GM19372 (cell line): ENCODE results near the gene IGHMBP2.
"Not testable (repeated sequence)": the region's sequence is repeated elsewhere in the genome, so short reads cannot be mapped to it uniquely, and the experiment has no call there.

Experiments
- ATAC-seq: cut with Tn5 transposase; IDR thresholded peaks from one replicate; pipeline ENCODE4 v1.9.1; 2021; ENCODE audit warnings: mild to moderate bottlenecking, low read depth, moderate library complexity; ENCODE audit not compliant: unreplicated experiment

The IGHMBP2 gene

DNA sequence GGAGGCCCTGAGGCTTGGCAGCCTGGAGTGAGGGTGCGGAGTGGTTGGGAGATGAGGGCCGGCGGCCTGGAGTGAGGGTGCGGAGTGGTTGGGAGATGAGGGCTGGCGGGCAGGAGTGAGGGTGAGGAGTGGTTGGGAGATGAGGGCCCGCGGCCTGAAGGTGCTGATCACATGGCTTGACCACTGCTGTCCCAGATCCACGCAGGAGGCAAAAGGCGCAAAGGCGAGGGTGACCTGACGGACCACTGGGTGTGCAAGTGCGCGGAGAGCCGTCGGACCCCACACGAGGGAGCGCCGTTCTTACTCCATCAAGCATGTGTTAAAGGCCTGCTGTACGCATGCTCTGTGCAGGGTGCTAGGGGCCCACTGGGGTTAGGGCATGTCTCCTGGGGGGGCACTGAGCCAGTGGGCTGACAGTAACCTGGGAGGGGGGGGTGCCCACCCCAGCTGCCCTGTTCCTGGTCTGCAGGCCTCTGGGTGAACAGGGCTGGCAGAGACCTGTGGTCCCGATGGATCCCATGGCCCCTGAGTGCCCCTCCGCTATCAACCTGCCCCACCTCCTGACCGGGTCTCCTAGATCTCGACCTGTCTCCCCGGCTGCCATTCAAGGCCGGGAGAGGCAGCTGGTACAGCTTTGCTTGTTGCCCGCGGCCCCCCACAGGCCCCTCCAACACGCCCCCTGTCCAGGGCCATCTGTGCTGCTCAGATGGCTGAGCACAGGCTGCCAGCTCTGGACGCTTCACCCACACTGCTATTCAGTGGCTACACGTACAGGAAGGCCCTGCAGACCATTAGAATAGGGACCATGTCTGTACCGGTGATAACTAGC, 56.0 kb downstream of the IGHMBP2 start:
- no peak for ATAC-seq

DNA sequence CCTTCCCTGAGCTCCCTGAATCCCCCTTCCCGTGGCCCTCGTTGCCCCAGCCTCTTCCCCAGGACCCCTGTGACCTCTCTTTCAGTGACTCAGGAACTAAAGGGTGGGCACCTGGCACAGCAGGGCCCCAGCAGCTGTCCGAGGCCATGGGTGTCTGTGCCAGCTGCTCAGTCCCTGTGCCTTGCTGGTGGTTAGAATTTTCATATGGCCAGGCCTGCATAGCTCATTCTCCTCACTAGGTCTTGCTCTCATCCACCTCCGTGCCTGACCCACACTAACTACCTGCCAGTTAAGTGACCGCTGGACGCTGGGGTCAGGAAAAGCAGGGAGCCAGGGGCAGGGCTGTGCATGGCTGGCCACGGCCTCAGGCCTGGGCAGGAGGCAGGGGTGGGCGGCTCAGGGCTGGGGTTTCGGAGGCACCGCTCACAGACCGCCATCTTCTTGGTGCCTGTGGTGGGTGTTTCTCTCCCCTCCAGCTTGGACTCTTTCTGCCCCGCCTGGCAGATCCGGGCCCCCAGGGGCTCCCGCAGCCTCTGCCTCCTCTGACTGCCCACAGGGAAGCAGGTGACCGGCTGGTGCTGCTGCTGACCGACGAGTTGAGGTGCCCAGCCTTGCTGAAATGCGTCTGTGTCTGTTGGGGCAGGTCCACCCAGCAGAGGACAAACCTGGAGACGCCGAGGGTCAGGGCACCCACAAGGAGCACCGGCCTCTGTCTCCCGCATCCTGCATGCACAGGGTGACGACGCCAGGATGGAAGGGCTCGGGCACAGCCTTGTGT, 56.8 kb downstream of the IGHMBP2 start:
- no peak for ATAC-seq

DNA sequence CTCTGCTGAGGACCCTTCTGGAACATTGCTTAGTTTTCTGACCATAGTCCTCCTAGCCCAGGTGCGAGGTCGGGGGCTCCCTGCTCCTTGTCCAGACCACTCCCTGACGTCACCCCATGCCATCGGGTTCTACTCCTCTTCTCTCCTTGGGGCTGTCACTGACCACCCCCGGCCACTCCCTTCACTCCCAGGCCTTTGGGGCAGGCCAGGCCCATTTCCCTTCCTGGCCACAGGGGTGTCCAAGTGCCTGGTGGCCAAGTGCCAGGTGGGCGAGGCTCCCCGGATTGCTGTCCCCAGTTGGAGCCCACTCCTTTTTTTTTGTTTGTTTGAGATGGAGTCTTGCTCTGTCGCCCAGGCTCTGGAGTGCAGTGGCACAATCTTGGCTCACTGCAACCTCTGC, 57.6 kb downstream of the IGHMBP2 start:
- ATAC-seq, result no peak

DNA sequence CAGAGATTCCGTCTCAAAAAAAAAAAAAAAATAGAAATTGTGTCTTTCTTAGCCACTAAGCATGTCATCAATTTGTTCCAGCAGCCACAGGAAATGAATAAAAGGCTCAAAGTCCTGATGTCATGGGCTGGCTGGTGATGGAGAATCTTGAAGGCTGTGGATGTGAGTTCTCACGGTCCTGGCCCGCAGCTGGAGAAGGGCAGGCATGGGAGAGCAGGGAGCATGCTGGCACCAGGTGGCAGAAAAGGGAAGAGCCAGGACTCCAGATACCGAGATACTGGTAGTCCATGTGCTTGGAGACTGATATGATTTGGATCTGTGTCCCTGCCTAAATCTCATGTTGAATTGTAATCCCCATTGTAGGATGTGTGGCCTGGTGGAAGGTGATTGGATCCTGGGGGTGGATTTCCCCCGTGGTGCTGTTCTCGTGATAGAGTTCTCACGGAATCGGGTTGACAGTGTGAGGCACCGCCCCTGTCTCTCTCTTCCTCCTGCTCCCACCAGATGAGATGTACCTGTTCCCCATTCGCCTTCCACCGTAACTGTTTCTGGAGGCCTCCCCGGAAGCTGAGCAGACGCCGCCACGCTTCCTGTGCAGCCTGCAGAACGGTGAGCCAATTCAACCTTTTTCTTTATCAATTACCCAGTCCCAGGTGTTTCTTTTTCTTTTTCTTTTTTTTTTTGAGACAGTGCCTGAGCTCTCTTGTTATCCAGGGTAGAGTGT, 59.0 kb downstream of the IGHMBP2 start:
- no peak for ATAC-seq

DNA sequence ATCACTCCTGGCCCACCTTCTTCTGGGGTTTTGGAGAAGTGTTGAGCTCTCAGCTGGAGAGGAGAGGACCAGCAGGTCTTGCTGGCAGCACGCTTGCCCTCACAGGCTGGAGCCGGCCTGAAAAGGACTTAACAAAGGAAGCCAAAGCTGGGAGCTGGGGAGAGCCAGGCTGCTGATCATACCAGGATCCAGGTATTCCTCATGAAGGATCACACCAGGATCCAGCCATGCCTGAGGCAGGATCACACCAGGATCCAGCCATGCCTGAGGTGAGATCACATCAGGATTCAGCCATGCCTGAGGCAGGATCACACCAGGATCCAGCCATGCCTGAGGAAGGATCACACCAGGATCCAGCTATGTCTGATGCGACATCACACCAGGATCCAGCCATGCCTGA, 60.1 kb downstream of the IGHMBP2 start:
- ATAC-seq, result no peak

DNA sequence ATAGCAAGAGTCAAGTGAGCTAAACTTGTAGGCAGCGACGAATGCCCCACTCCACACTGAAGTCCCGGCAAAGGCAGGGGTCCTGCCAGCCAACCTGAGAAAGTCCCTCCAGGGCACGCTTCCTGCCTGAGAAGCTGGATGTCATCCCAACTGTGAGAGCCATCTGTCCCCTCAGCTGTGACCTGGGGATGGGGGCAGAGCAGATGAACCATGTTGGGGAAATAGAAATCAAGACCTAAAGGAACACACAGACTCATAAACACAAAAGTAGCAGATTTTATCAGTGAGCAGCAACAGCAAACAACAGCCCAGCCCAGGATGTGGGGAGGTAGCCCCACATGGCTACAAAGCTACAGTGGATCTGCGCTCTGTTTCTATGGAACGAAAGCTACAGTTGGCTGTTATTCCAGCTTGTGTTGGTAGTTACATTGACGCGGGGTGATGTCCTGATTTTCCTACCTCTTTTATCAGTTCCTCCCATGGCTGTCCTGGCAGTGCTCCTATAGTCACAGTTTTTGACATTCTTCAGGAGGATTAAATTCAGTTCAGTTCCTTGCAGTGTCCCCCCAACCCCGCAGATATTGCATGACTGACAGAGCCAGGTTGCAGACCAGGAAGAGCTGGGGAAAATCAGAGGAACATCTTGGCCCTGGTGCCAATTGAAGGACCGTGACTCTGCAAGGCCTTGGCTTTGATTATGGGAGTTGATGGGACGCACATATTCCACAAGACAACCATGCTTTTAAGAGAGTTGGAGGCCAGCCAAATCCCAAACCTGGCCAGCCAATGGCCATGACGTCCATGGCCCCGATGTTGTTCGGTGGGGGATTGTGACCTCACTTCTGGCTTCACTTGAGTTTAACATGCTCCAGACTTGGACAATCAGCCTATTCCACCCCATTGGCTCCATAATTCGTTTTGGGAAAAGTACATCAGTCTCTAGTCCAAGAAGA, 62.5 kb downstream of the IGHMBP2 start:
- ATAC-seq, result no peak

DNA sequence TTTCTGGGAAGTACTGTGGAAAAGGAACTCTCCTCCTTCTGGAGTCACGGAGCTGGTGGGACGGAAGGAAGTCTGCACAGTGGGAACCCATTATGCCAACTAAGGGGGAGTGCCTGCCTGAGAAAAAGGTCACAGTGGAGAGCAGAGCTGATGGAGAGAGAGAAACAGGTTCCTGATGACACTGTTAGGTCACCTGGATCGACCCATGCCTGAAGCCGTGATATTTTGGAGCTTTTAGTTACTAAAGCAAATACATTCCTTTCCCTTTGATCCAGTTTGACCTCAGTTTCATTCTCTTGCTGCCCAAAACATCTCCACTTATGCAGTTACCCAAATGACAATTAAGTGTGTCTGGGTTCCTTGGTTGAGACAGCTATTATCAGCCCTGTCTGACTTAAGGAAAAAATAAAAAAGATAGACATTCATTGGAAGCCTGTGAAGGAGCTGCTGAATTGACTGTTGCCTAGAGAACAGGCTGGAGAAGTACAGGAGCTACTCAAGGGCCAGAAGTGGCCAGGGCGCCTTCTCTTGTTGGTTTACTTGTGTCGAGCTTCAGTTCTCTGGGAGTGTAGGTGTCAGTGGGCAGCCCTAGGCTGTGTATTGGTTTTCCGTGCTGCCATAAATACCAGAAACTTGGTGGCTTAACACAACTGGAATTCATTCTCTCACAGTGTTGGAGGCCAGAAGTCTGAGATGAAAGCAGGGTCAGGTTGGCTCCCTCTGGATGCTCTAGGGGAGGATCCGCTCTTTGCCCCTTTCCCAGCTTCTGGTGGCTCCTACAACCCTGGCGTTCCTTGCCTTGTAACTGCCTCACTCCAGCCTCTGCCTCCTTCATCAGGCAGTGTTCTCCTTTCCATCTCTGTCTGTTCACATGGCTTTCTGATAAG, 63.4 kb downstream of the IGHMBP2 start:
- ATAC-seq, result no peak

DNA sequence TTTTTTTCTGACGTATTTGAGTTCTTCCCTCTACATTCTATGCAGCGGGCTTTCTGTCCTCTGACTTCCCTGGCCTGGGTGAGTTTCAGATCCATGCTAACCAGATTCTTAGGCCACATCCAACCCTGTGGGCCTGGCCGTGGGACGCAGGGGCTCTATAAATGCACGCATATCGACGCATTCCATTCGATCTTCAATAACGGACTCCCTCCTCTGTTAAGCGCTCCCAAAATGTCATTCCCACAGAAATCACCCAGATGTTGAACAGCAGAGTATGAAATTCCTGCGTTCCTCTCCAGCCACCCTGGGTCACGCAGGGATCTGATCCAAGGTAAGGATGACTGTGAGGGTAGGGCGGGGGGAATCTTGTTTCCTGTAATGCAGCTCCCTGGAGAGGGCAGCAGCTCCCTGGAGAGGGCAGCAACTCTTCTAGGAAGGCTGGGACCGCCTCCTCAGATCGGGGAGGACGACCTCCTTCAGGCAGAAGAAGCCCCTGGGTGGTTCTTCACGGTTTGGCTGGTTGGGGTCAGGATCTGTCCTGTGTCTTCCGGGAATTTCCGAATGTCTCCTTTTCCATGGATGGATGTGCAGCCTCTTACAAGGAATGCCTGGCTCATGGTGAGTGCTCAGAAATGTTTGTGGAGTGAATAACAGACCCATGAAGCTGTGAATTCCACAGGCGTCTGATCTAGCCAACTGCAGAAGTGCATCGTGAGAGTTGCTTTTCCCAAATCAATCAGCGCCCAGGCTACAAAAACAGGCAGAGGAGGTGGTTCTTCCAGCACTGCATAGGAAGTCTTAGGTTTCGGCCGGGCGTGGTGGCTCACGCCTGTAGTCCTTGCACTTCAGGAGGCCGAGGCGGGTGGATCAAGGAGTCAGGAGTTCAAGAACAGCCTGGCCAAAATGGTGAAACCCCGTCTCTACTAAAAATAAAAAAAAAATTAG, 64.9 kb downstream of the IGHMBP2 start:
- no peak for ATAC-seq

DNA sequence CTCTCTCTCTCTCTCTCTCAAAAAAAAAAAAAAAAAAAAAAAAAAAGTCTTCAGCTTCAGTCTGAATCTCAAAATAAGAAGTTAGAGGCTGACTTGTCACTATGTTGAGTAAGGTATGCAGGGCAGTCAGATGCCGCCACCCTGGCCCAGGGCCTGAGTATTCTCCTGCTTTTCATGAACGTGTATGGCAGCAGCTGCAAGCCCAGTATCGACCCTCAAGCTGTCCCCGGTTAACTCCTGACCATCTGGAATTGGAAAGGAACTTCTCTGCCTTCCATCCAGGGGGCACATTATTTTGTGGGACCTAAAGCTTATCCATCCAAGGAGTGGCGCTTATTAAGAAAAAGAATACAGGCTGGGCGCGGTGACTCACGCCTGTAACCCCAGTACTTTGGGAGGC, 65.7 kb downstream of the IGHMBP2 start:
- ATAC-seq, result no peak

DNA sequence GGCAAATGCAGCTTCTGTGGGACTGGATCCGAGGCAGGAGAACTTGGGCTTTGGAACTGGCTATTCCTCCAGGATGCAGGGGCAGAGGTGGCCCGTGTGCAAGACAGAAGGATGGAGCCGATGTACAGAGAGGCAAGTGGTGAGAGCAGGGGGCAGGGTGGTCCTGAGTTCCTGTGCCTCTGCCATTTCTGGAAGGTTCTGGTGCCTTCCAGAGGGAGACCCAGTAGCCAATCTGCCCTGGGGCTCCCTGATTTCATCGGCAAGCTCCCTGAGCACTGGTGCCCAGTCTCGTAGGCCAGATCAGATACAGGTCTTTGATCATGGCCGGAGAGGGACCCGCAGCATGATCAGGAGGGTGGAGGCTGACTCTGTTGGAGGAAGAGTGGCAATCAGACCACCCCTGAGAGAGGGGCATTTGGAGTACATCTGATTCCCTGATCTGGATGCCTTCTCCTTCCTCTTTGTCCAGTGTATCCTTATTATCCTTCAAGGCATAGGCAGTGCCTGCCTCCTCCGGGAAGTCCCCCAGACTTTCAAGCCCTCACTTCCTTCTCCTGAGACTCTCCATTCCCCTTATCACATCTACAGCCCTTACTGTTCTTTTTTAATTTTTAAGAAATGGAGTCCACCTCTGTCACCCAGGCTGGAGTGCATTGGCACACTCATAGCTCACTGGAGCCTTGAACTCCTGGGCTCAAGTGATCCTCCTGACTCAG, 67.4 kb downstream of the IGHMBP2 start:
- no peak for ATAC-seq

DNA sequence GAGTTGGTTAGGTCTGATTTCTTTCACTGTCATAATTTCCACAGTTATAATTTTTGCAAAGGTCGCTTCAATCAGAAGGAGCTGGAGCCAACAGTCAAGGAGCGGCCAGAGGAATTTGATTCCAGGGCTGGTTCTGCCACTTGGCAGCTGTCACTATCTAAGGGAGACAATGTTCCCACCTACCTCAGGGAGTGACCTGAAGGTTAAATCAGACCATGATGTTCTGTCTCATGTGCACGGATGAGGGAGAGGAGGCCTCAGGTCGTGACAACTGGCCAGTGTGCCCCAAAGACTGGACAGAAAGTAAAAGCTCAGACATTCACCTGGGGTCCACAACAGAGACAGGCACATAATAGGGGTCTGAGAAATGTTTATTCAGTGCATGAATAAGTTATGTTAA, 69.5 kb downstream of the IGHMBP2 start:
- no peak for ATAC-seq

DNA sequence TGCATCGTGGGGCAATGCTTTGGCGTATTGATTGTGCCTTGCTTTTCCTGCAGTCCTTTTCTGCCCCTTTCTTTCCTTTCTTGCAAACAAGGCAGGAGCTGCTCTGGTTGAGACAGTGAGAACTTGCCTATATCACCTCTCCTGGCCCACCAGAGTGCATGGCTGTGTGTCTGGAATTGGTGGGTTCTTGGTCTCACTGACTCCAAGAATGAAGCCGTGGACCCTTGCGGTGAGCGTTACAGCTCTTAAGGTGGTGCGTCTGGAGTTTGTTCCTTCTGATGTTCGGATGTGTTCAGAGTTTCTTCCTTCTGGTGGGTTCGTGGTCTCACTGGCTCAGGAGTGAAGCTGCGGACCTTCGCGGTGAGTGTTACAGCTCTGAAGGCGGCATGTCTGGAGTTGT, 70.0 kb downstream of the IGHMBP2 start:
- ATAC-seq, result not testable (repeated sequence)

DNA sequence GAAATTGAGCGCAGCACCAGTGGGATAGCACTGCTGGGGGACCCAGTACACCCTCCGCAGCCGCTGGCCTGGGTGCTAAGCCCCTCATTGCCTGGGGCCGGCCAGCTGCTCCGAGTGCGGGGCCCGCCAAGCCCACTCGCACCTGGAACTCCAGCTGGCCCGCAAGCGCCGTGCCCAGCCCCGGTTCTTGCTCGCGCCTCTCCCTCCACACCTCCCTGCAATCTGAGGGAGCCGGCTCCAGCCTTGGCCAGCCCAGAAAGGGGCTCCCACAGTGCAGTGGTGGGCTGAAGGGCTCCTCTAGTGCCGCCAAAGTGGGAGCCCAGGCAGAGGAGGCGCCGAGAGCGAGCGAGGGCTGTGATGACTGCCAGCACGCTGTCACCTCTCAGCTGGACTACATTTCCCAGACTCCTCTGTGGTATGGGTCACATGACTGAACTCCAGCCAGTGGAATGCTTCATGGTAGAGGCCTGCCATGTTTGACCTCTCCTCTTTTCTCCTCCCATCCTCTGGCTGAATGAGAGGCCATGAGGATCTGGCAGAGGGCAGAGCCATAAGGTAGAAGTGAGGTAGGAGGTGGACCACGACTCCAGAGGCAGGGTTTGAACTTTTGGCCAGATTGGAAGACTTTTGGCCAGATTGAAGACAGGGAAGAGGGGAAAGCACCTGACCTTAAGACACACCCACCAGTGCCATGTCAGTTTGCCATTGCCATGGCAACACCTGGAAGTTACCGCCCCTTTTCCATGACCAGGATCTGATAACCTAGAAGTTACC, 70.9 kb downstream of the IGHMBP2 start:
- no peak for ATAC-seq

DNA sequence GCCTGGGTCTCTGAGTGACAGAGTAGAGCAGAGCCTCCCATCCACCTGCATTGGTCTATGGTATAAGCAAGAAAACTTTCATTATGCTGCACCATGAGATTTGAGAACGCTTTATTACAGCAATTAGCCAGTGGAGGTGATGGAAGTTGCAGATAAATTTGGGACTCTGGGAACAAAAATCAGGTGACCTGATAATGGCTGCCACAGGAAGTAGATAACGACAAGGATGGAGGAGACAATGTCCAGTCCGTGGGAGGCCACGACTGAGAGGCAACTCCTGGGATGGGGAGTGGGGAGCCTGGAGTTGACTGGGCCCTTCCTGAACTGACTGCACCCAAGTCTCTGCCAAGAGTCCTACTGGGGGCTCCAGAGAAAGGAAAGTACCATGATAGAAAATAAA, 72.4 kb downstream of the IGHMBP2 start:
- no peak for ATAC-seq

DNA sequence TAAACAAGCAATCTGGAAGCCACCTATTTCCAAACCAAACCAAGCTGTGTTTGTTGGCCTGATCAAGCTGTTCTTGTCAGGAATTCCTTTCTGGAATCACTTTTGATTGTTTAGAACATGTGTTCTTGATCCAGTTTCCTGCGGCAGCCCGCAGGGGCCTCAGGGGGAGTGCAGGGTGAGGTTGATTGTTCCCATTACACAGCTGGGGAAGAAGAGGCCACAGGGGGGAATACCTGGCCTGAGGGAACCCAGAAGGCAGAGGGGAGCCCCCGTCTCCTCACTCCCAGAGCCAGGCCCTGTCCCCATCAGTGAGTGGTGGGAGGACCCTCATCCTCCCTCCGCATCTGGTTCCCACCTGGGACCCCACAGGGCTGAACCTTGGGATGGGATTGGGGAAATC, 72.9 kb downstream of the IGHMBP2 start:
- ATAC-seq, result no peak

DNA sequence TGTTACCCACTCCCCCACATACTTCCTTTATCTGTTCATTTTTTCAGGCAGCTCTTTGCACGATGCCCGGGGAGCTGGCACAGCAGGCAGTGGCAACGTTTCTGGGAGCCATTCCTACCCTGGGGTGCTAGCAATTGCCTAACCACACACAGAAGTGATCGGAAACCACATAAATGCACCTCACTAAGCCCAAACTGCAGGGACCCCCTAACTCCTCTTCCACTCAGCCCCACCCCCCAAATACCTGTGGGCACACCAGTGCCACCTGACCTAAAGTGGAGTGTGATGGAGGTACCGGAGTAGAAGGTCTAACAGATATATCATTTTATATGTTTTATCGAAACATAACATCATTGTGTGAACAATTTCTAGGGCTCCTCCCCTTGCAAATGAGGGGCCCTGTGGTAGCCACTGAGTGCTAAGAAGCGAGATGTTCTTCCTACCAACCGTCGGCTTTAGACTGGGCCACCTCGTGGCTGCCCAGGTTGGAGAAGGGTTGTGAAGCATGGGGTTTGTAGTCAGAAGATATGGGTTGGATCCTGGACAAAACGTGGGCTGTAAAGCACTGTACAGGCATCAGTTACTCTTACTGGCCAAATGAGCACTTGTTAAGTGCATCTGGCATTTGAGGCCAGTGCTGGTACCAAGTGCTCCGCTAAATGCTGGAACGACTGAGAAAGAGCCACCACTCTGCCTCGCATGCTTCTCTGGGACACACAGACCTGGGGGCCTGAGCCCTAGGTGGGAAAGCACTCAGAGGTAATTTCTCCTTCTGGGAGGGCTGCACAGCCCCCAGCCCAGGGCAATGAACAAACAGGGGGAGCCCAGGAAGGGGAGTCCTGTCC, 74.3 kb downstream of the IGHMBP2 start:
- ATAC-seq, result no peak
